ENCODE results near the gene PTPN9.
"Not testable (repeated sequence)": the region's sequence is repeated elsewhere in the genome, so short reads cannot be mapped to it uniquely, and the experiment has no call there.

Gene PTPN9

DNA sequence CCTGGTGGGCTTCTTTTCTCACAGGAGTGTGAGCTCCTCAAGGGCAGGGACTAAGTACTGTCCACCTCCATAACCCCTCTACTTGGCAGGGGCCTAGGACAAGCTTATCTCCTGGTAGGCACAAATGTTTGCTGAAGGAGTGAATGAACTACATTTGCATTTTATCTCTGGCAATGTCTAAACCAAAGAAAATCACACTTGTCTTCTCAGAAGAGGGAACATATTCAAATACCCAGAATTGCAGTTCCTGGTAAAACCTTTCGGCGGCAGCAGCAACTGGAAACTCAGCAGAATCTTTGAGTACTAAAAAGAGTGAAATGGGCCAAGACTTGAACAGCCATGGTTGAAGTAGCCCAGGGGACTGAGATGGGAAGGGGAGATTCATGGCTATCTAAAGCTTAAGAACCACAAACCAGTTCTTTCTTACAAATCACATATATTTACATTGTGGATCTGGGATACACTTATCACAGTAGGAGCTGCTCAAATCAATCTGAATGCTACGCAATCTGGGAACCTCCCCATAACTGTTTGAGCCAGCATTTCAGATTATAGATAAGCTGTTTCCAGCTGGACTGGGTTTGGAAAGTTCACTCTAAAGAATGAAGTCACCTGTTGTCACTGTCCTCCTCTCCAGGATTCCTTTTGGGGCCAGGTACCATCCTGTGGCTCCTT, 18.7 kb upstream of the PTPN9 start:
- Histone ChIP-seq H3K4me1 (ENCODE audit: control insufficient read depth, insufficient read depth, low read length) (peaks cover 15% of the 10 kb centered on the region), H3K9ac (ENCODE audit: low read length) (no peak overlapping the region), H3K9me3 (ENCODE audit: control insufficient read depth, low read length) (no peaks in the 10 kb centered on the region), H3K36me3 (ENCODE audit: control insufficient read depth, insufficient read depth, low read length, severe bottlenecking) (peaks cover 66% of the 10 kb centered on the region), H3K4me3 (ENCODE audit: low read length) (no peak overlapping the region), H3K27me3 (replicated peaks; ENCODE audit: control insufficient read depth, insufficient read depth, low read length) (no peaks in the 10 kb centered on the region)
- peak; percentile 29 for DNase-seq (ENCODE audit: low read depth)

- H3K9me3 ChIP-seq (ENCODE audit: control insufficient read depth, low read length): no peaks in the 10 kb centered on the region
- DNase-seq (ENCODE audit: low read depth): no peak
These were observed 17.7 kb upstream of the PTPN9 start for GRCh38 chr15:75596703-75597345.

GRCh38 chr15:75594276-75594675, 15.2 kb upstream of the PTPN9 start:
- Histone ChIP-seq H3K4me1 (ENCODE audit: control insufficient read depth, insufficient read depth, low read length) (peaks cover 15% of the 10 kb centered on the region), H3K36me3 (ENCODE audit: control insufficient read depth, insufficient read depth, low read length, severe bottlenecking) (peaks cover 55% of the 10 kb centered on the region), H3K27me3 (replicated peaks; ENCODE audit: control insufficient read depth, insufficient read depth, low read length) (no peaks in the 10 kb centered on the region), H3K4me3 (ENCODE audit: low read length) (no peak overlapping the region), H3K9ac (ENCODE audit: low read length) (no peak overlapping the region), H3K9me3 (ENCODE audit: control insufficient read depth, low read length) (no peaks in the 10 kb centered on the region)
- DNase-seq (ENCODE audit: low read depth): no peak

More at GRCh38 chr15:75596703-75597345, 17.7 kb upstream of the PTPN9 start:
- H3K36me3 ChIP-seq (ENCODE audit: control insufficient read depth, insufficient read depth, low read length, severe bottlenecking): peaks cover 70% of the 10 kb centered on the region
- no peak overlapping the region for H3K9ac ChIP-seq (ENCODE audit: low read length)
- peaks cover 15% of the 10 kb centered on the region for H3K4me1 ChIP-seq (ENCODE audit: control insufficient read depth, insufficient read depth, low read length)
- no peak overlapping the region for H3K4me3 ChIP-seq (ENCODE audit: low read length)
- H3K27me3 ChIP-seq (replicated peaks; ENCODE audit: control insufficient read depth, insufficient read depth, low read length): no peaks in the 10 kb centered on the region

GRCh38 chr15:75591655-75592364, 12.7 kb upstream of the PTPN9 start:
- no peak overlapping the region for H3K4me3 ChIP-seq (ENCODE audit: low read length)
- H3K27me3 ChIP-seq (replicated peaks; ENCODE audit: control insufficient read depth, insufficient read depth, low read length): no peaks in the 10 kb centered on the region
- no peak for DNase-seq (ENCODE audit: low read depth)
- H3K4me1 ChIP-seq (ENCODE audit: control insufficient read depth, insufficient read depth, low read length): peaks cover 3% of the 10 kb centered on the region
- H3K9me3 ChIP-seq (ENCODE audit: control insufficient read depth, low read length): no peaks in the 10 kb centered on the region
- no peak overlapping the region for H3K9ac ChIP-seq (ENCODE audit: low read length)
- peaks cover 36% of the 10 kb centered on the region for H3K36me3 ChIP-seq (ENCODE audit: control insufficient read depth, insufficient read depth, low read length, severe bottlenecking)

GRCh38 chr15:75590239-75590638, 11.1 kb upstream of the PTPN9 start:
- H3K36me3 ChIP-seq (ENCODE audit: control insufficient read depth, insufficient read depth, low read length, severe bottlenecking): peaks cover 21% of the 10 kb centered on the region
- no peak overlapping the region for H3K4me3 ChIP-seq (ENCODE audit: low read length)
- DNase-seq (ENCODE audit: low read depth): no peak
- no peaks in the 10 kb centered on the region for H3K27me3 ChIP-seq (replicated peaks; ENCODE audit: control insufficient read depth, insufficient read depth, low read length)
- H3K9me3 ChIP-seq (ENCODE audit: control insufficient read depth, low read length): no peaks in the 10 kb centered on the region
- no peak overlapping the region for H3K9ac ChIP-seq (ENCODE audit: low read length)
- H3K4me1 ChIP-seq (ENCODE audit: control insufficient read depth, insufficient read depth, low read length): no peaks in the 10 kb centered on the region

DNA sequence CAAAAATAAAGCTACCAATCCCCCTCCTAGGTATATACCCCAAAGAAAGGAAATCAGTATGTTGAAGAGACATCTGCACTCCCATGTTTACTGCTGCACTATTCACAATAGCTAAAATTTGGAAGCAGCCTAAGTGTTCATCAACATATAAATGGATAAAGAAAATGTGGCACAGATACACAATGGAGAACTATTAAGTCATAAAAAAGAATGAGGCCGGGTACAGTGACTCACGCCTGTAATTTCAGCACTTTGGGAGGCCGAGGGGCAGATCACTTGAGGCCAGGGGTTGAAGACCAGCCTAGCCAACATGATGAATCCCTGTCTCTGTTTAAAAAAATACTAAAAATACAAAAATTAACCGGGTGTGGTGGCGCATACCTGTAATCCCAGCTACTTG, 10.0 kb upstream of the PTPN9 start:
- no peak overlapping the region for H3K4me3 ChIP-seq (ENCODE audit: low read length)
- no peak overlapping the region for H3K9ac ChIP-seq (ENCODE audit: low read length)
- no peaks in the 10 kb centered on the region for H3K27me3 ChIP-seq (replicated peaks; ENCODE audit: control insufficient read depth, insufficient read depth, low read length)
- H3K36me3 ChIP-seq (ENCODE audit: control insufficient read depth, insufficient read depth, low read length, severe bottlenecking): peaks cover 17% of the 10 kb centered on the region
- peaks cover 3% of the 10 kb centered on the region for H3K4me1 ChIP-seq (ENCODE audit: control insufficient read depth, insufficient read depth, low read length)
- no peak for DNase-seq (ENCODE audit: low read depth)
- H3K9me3 ChIP-seq (ENCODE audit: control insufficient read depth, low read length): no peaks in the 10 kb centered on the region

DNA sequence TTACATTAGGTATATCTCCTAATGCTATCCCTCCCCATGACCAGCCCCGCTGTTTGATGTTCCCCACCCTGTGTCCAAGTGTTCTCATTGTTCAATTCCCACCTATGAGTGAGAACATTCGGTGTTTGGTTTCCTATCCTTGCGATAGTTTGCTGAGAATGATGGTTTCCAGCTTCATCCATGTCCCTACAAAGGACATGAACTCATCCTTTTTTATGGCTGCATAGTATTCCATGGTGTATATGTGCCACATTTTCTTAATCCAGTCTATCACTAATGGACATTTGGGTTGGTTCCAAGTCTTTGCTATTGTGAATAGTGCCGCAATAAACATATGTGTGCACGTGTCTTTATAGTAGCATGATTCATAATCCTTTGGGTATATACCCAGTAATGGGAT, 7.3 kb upstream of the PTPN9 start:
- not testable (repeated sequence) for H3K4me3 ChIP-seq (ENCODE audit: low read length); H3K4me1 ChIP-seq (ENCODE audit: control insufficient read depth, insufficient read depth, low read length); H3K27me3 ChIP-seq (replicated peaks; ENCODE audit: control insufficient read depth, insufficient read depth, low read length); H3K36me3 ChIP-seq (ENCODE audit: control insufficient read depth, insufficient read depth, low read length, severe bottlenecking); DNase-seq (ENCODE audit: low read depth); H3K9ac ChIP-seq (ENCODE audit: low read length); H3K9me3 ChIP-seq (ENCODE audit: control insufficient read depth, low read length)

GRCh38 chr15:75584121-75584520, 5.0 kb upstream of the PTPN9 start:
- no peak for DNase-seq (ENCODE audit: low read depth)
- peaks cover 12% of the 10 kb centered on the region for H3K4me1 ChIP-seq (ENCODE audit: control insufficient read depth, insufficient read depth, low read length)
- peak overlapping the region; percentile 30 for H3K9ac ChIP-seq (ENCODE audit: low read length)
- H3K9me3 ChIP-seq (ENCODE audit: control insufficient read depth, low read length): no peaks in the 10 kb centered on the region
- H3K36me3 ChIP-seq (ENCODE audit: control insufficient read depth, insufficient read depth, low read length, severe bottlenecking): peaks cover 4% of the 10 kb centered on the region
- H3K4me3 ChIP-seq (ENCODE audit: low read length): no peak overlapping the region
- no peaks in the 10 kb centered on the region for H3K27me3 ChIP-seq (replicated peaks; ENCODE audit: control insufficient read depth, insufficient read depth, low read length)

GRCh38 chr15:75583701-75584100, 4.6 kb upstream of the PTPN9 start:
- Histone ChIP-seq H3K4me3 (ENCODE audit: low read length) (no peak overlapping the region), H3K4me1 (ENCODE audit: control insufficient read depth, insufficient read depth, low read length) (peaks cover 12% of the 10 kb centered on the region), H3K9ac (ENCODE audit: low read length) (peak overlapping the region; percentile 30), H3K36me3 (ENCODE audit: control insufficient read depth, insufficient read depth, low read length, severe bottlenecking) (peaks cover 4% of the 10 kb centered on the region), H3K9me3 (ENCODE audit: control insufficient read depth, low read length) (no peaks in the 10 kb centered on the region), H3K27me3 (replicated peaks; ENCODE audit: control insufficient read depth, insufficient read depth, low read length) (no peaks in the 10 kb centered on the region)
- DNase-seq (ENCODE audit: low read depth): no peak

DNA sequence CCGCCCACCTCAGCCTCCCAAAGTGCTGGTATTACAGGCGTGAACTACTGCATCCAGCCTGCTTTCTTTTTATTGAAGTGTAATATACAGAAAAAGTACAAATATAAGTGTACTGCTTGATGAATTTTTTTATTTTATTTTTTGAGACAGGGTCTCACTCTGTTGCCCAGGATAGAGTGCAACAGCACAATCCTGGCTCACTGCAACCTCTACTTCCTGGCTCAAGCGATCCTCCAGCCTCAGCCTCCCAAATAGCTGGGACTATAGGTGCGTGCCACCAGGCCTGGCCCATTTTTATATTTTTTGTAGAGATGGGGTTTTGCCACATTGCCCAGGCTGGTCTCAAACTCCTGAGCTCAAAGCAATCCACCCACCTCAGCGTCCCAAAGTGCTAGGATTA, 3.8 kb upstream of the PTPN9 start:
- H3K36me3 ChIP-seq (ENCODE audit: control insufficient read depth, insufficient read depth, low read length, severe bottlenecking); DNase-seq (ENCODE audit: low read depth); H3K9me3 ChIP-seq (ENCODE audit: control insufficient read depth, low read length); H3K9ac ChIP-seq (ENCODE audit: low read length); H3K27me3 ChIP-seq (replicated peaks; ENCODE audit: control insufficient read depth, insufficient read depth, low read length); H3K4me3 ChIP-seq (ENCODE audit: low read length): not testable (repeated sequence)
- H3K4me1 ChIP-seq (ENCODE audit: control insufficient read depth, insufficient read depth, low read length): peaks cover 12% of the 10 kb centered on the region

DNA sequence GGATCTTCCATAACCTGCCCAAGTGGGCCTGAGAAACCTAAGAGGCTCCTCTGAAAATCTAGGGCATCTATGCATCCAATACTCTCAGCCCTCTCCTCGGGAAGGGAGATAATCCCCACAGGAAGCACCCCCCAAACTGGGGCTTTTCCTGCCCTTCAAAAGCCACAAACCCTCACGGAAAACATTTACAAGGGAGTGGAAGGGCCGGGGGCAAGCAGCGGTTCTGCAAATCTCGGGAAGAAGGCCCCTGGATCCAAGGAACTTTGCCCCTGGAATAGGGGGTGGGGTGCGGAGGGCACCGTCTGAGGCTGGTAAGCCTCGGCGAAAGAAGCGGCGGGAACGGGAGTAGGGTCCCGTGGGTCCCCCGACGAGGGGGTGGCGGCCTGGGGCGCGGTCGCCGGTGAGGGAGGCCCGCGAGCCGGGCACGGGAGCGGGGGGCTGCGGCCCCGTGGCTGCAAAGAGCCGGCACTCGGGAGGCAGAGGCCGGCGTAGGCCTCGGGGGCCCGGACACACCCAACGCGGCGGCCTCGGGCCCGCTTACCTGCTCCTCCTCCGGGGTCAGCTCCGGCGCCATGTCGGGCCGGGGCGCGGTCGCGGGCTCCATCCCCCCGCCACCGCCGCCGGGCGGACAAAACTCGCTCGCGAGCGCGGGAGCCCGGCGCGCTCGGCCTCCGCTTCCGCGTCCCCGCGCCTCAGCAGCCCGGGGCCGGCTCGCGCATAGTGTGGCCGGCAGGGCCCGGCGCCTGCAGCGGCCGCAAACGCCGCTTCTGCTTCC, 755 bp downstream of the PTPN9 start:
- Histone ChIP-seq H3K4me3 (ENCODE audit: low read length) (peak overlapping the region; percentile 92), H3K36me3 (ENCODE audit: control insufficient read depth, insufficient read depth, low read length, severe bottlenecking) (peaks cover 3% of the 10 kb centered on the region), H3K27me3 (replicated peaks; ENCODE audit: control insufficient read depth, insufficient read depth, low read length) (no peaks in the 10 kb centered on the region), H3K9ac (ENCODE audit: low read length) (peak overlapping the region; percentile 96), H3K4me1 (ENCODE audit: control insufficient read depth, insufficient read depth, low read length) (peaks cover 16% of the 10 kb centered on the region), H3K9me3 (ENCODE audit: control insufficient read depth, low read length) (no peaks in the 10 kb centered on the region)
- DNase-seq (ENCODE audit: low read depth): peak; percentile 73

All from adipocyte (in vitro differentiated cells).